Ovary (tissue), 3 donors: ENCODE results near the gene GOT1.

Experiments
- EP300 ChIP-seq: sonication (generic); formaldehyde crosslinking; IDR thresholded peaks from one replicate; pipeline ENCODE4 v1.6.1; 2017; ENCODE audit warnings: antibody characterized with exemption
- POLR2A ChIP-seq: fragments of 450-650 bp; IDR thresholded peaks from one replicate; pipeline ENCODE4 v1.6.1; 2017; ENCODE audit warnings: antibody characterized with exemption, mild to moderate bottlenecking, moderate library complexity
- TF ChIP-seq, protein P1 (sequence below), 3 donors: fragments of 450-650 bp in 2 of 3; fragments of 200-600 bp in 1 of 3; IDR thresholded peaks; one replicate each; pipeline versions ENCODE4 v1.5.1 to v1.8.0; 2016 to 2022; ENCODE audit warnings: antibody characterized with exemption in 3 of 3, mild to moderate bottlenecking in 1 of 3
- donor health status: DM: no; HTN: no; CAD: no.

DNA sequence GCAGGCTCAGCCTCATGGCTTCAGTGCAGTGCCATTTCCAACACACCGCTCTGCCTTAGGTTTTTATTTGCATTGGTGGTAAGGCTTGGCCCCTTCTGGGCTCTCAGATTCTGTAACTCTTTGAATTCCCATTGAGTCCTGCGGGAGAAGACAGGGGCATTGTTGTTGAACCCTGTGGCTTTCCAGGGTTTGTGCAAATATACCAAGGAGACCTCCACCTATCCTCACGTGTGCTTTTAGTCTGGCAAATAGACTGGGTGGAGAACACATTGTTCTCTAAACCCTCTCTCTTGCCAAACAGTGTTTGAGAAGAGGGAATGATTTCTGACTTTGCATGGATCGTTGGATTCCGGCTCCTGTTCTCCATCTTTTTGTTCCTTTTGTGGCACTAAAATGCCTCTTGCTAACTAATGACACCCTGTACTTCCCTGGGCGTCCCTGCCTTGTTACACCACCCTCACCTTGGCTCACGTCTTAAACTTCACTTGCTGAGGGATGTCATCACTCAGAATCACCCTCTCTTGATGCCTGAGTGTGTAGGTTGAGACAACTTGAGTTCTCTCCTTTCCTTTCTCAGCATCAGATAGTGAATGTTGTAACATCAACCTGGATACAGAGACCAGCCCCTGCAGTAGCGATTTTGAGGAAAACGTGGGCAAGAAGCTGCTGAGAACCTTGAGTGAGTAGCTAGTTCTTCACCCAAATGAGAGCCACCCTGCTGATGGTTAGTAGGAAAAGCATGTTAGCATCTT lies 40.5 kb downstream of the GOT1 start:
- TF ChIP-seq, protein P1, sequence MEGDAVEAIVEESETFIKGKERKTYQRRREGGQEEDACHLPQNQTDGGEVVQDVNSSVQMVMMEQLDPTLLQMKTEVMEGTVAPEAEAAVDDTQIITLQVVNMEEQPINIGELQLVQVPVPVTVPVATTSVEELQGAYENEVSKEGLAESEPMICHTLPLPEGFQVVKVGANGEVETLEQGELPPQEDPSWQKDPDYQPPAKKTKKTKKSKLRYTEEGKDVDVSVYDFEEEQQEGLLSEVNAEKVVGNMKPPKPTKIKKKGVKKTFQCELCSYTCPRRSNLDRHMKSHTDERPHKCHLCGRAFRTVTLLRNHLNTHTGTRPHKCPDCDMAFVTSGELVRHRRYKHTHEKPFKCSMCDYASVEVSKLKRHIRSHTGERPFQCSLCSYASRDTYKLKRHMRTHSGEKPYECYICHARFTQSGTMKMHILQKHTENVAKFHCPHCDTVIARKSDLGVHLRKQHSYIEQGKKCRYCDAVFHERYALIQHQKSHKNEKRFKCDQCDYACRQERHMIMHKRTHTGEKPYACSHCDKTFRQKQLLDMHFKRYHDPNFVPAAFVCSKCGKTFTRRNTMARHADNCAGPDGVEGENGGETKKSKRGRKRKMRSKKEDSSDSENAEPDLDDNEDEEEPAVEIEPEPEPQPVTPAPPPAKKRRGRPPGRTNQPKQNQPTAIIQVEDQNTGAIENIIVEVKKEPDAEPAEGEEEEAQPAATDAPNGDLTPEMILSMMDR (IDR thresholded peaks at IDR 0.05): no peak
- TF ChIP-seq POLR2A: no peak
- no peak for TF ChIP-seq EP300
